Spleen (tissue), 11 donors: Measurements from ENCODE around the gene ABCC1. TPM values are rescaled to one million over a fixed set of nuclear protein-coding genes. Genes with fewer than 3 reads are reported as not detected.
A peak's percentile ranks its signal among the peaks of the same experiment; 100 is the strongest.
"Not testable (repeated sequence)": the region's sequence is repeated elsewhere in the genome, so short reads cannot be mapped to it uniquely, and the experiment has no call there.

Source experiments
- DNase-seq: peaks from one replicate; pipeline ENCODE4 v3.0.0-alpha.2; 2020
- H3K27ac ChIP-seq, 8 donors: fragments of 200-600 bp; sonication (generic) in 7 of 8; 1 replicate in 4 of 8; 2 replicates in 4 of 8; pipeline versions ENCODE4 v1.5.0 to v1.8.0; 2016 to 2021; ENCODE audit warnings: inconsistent platforms in 4 of 8, mild to moderate bottlenecking in 4 of 8, moderate library complexity in 1 of 8
- H3K27me3 ChIP-seq, 7 donors: fragments of 200-600 bp; sonication (generic) in 6 of 7; replicated peaks in 1 of 7; 1 replicate in 4 of 7; 2 replicates in 3 of 7; pipeline versions ENCODE4 v1.5.0 to v1.8.0; 2016 to 2021; ENCODE audit warnings: inconsistent platforms in 3 of 7, mild to moderate bottlenecking in 1 of 7
- H3K36me3 ChIP-seq, 6 donors: fragments of 200-600 bp; sonication (generic) in 5 of 6; 1 replicate in 4 of 6; 2 replicates in 2 of 6; pipeline versions ENCODE4 v1.5.0 to v1.8.0; 2016 to 2021; ENCODE audit warnings: inconsistent platforms in 2 of 6
- H3K4me1 ChIP-seq, 6 donors: fragments of 200-600 bp; sonication (generic) in 5 of 6; 1 replicate in 3 of 6; 2 replicates in 3 of 6; pipeline versions ENCODE4 v1.5.0 to v1.8.0; 2016 to 2021; ENCODE audit warnings: inconsistent platforms in 3 of 6
- H3K4me3 ChIP-seq, 8 donors: fragments of 200-600 bp; sonication (generic) in 7 of 8; 1 replicate in 4 of 8; 2 replicates in 4 of 8; pipeline versions ENCODE4 v1.5.0 to v1.8.0; 2016 to 2021; ENCODE audit warnings: inconsistent platforms in 4 of 8, mild to moderate bottlenecking in 4 of 8, moderate library complexity in 2 of 8
- H3K9me3 ChIP-seq, 8 donors: fragments of 200-600 bp; sonication (generic) in 7 of 8; 1 replicate in 4 of 8; 2 replicates in 4 of 8; pipeline versions ENCODE4 v1.5.0 to v1.8.0; 2016 to 2021; ENCODE audit warnings: inconsistent platforms in 4 of 8
- POLR2A ChIP-seq, 3 donors: fragments of 450-650 bp; IDR thresholded peaks; one replicate each; pipeline ENCODE4 v1.5.1; 2017; ENCODE audit warnings: antibody characterized with exemption in 3 of 3, mild to moderate bottlenecking in 1 of 3
- POLR2AphosphoS5 ChIP-seq, 3 donors: sonication (generic); formaldehyde crosslinking; IDR thresholded peaks; one replicate each; pipeline ENCODE4 v1.5.1; 2017; ENCODE audit warnings: antibody characterized with exemption in 3 of 3
- WGBS, 5 donors: extraction: QIAGEN DNeasy Blood & Tissue Kit in 3 of 5; methylation state at CpG; one replicate each; pipeline versions ENCODE4 v1.1.5 to v1.1.7; 2013 to 2018; 5-methylcytosine and 5-hydroxymethylcytosine counted together
- intact Hi-C: fragments of 100-400 bp; cut with DNase I; formaldehyde crosslinking; loops from one replicate; pipeline ENCODE4 v1.15.0; 2023; ENCODE audit warnings: low total_unique reads
- polyA plus RNA-seq, 3 donors: library from polyadenylated mRNA; stranded (reverse); fragments of 200-250 nt; gene quantifications; one replicate each; pipeline ENCODE4 v1.2.1, GENCODE V29; 2013
- total RNA-seq, 7 donors: library from RNA; depleted of rRNA in 3 of 7; stranded (reverse); fragments of >200 nt in 3 of 7; fragmentation: NEBNext Ultra II Directional in 4 of 7; extraction: Animal tissue kit (Norgen Biotek cat#: 25700) in 4 of 7; gene quantifications; one replicate each; pipeline versions ENCODE4 v1.1.0 to v1.2.1, GENCODE V29; 2016 to 2021
- TF ChIP-seq, protein P1 (sequence below), 11 experiments: fragments of 200-600 bp in 7 of 11; fragments of 450-650 bp in 4 of 11; sonication (generic) in 4 of 11; IDR thresholded peaks in 8 of 11; conservative IDR thresholded peaks in 3 of 11; 1 replicate in 7 of 11; 2 replicates in 4 of 11; pipeline versions ENCODE4 v1.4.0 to v1.8.0; 2016 to 2021; ENCODE audit warnings: antibody characterized with exemption in 11 of 11, inconsistent platforms in 4 of 11, mild to moderate bottlenecking in 1 of 11
- donor health status: healthy with polysubstance abuse.
- donor health status: DM: no; HTN: no; CAD: no; lungs with moderate emphysema.
- donor health status: DM: no; HTN: no; CAD: no.
- donor health status: Bipolar disorder and iron deficiency.
- donor health status: healthy.
- donor health status: DM: no; HTN: no; CAD: no.
- donor health status: DM: yes; HTN: yes; CAD: no.

ABCC1 gene
- total and polyA plus RNA-seq, 10 donors, result 7.8 to 65.7 (median 52.5) TPM

DNA sequence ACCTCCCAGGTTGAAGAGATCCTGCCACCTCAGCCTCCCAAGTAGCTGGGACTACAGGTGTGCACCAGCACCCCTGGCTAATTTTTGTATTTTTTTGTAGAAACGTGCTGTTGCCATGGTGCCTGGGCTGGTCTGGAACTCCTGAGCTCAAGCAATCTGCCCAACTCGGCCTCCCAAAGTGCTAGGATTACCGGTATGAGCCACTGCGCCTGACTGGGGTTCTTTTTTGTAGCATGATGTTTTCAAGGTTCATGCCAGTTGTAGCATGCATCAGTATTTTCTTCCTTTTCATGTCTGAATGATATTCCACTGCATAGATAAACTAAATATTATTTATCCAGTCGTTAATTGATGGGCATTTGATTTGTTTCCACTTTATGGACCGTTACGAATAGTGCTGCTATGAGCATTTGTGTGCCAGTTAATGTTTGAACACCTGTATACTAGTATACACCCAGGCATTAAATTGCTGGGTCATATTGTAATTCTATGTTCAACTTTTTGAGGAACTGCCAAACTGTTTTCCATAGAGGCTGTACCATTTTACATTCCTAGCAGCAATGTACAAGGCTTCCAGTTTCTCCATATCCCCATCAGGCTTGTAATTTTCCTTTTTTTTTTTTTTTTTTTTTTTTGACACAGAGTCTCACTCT is 36.2 kb upstream of the ABCC1 start:
- Histone ChIP-seq H3K36me3 (no peaks in the 10 kb centered on the region), H3K27ac (peak overlapping the region in 1 of 8 donors; percentile 21), H3K9me3 (peaks cover 0 to under 1% (median 0%) of the 10 kb centered on the region in 8 donors), H3K4me1 (peaks cover 0 to 11% (median 0%) of the 10 kb centered on the region in 6 donors), H3K27me3 (no peaks in the 10 kb centered on the region), H3K4me3 (no peak overlapping the region)
- WGBS, 5 donors, result 73 to 88% (median 75%) methylated on average over 7 of the region's 7 CpGs
- no peak for DNase-seq
- intact Hi-C loops, result no loop called here
- TF ChIP-seq POLR2AphosphoS5 (IDR thresholded peaks at IDR 0.05) (no peak), POLR2A (IDR thresholded peaks at IDR 0.05) (no peak)
- TF ChIP-seq, protein P1, sequence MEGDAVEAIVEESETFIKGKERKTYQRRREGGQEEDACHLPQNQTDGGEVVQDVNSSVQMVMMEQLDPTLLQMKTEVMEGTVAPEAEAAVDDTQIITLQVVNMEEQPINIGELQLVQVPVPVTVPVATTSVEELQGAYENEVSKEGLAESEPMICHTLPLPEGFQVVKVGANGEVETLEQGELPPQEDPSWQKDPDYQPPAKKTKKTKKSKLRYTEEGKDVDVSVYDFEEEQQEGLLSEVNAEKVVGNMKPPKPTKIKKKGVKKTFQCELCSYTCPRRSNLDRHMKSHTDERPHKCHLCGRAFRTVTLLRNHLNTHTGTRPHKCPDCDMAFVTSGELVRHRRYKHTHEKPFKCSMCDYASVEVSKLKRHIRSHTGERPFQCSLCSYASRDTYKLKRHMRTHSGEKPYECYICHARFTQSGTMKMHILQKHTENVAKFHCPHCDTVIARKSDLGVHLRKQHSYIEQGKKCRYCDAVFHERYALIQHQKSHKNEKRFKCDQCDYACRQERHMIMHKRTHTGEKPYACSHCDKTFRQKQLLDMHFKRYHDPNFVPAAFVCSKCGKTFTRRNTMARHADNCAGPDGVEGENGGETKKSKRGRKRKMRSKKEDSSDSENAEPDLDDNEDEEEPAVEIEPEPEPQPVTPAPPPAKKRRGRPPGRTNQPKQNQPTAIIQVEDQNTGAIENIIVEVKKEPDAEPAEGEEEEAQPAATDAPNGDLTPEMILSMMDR (IDR thresholded peaks at IDR 0.05 in 8 of 11, conservative IDR thresholded peaks at IDR 0.05 in 3 of 11), result no peak

DNA sequence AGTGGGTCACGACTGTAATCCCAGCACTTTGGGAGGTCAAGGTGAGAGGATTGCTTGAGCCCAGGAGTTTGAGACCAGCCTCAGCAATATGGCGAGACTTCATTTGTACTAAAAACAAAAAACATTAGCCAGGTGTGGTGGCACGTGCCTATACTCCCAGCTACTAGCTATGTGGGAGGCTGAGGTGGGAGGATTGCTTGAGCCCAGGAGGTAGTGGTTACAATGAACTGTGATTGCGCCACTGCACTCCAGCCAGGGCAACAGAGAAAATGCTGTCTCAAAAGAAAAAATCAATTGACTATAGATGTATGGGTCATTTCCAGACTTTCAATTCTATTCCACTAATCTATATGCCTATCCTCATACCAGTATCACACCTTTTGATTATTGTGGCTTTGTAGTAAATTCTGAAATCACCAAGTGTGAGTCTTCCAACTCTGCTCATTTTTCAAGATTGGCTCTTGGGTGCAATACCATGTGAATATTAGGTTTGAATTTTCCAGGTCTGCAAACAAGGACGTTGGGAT is 33.8 kb upstream of the ABCC1 start:
- Histone ChIP-seq H3K4me1 (peaks cover 0 to 11% (median 0%) of the 10 kb centered on the region in 6 donors), H3K9me3 (peaks cover 0 to 4% (median 0%) of the 10 kb centered on the region in 8 donors), H3K27me3 (no peaks in the 10 kb centered on the region), H3K27ac (no peak overlapping the region), H3K36me3 (no peaks in the 10 kb centered on the region), H3K4me3 (no peak overlapping the region)
- intact Hi-C loops, result no loop called here
- 77 to 91% (median 86%) methylated on average over 5 of the region's 5 CpGs for WGBS, 5 donors
- no peak for DNase-seq
- TF ChIP-seq POLR2A (IDR thresholded peaks at IDR 0.05), result no peak
- TF ChIP-seq, protein P1 (IDR thresholded peaks at IDR 0.05 in 8 of 11, conservative IDR thresholded peaks at IDR 0.05 in 3 of 11), result no peak
- no peak for TF ChIP-seq POLR2AphosphoS5 (IDR thresholded peaks at IDR 0.05)

DNA sequence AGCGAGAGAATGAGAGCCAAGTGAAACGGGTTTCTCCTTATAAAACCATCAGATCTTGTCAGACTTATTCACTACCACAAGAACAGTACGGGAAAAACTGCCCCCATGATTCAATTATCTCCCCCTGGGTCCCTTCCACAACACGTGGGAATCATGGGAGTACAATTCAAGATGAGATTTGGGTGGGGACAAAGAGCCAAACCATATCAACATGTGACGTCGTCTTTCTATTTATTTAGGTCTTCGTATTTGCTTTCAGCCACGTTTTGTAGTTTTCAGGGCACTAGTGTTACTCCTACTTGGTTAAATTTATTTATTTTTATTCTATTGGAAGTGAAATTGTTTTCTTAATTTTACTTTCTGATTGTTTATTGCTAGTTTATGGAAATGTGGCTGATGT is 33.1 kb upstream of the ABCC1 start:
- Histone ChIP-seq H3K4me1 (peaks cover 0 to 11% (median 0%) of the 10 kb centered on the region in 6 donors), H3K27me3 (no peaks in the 10 kb centered on the region), H3K36me3 (no peaks in the 10 kb centered on the region), H3K27ac (no peak overlapping the region), H3K4me3 (no peak overlapping the region), H3K9me3 (peaks cover 0 to 4% (median 0%) of the 10 kb centered on the region in 8 donors)
- DNase-seq, result no peak
- 85 to 93% (median 89%) methylated on average over 8 of the region's 8 CpGs for WGBS, 5 donors
- TF ChIP-seq, protein P1 (IDR thresholded peaks at IDR 0.05 in 8 of 11, conservative IDR thresholded peaks at IDR 0.05 in 3 of 11), result no peak
- TF ChIP-seq POLR2A (IDR thresholded peaks at IDR 0.05), result no peak
- TF ChIP-seq POLR2AphosphoS5 (IDR thresholded peaks at IDR 0.05), result no peak
- intact Hi-C loops, result no loop called here

DNA sequence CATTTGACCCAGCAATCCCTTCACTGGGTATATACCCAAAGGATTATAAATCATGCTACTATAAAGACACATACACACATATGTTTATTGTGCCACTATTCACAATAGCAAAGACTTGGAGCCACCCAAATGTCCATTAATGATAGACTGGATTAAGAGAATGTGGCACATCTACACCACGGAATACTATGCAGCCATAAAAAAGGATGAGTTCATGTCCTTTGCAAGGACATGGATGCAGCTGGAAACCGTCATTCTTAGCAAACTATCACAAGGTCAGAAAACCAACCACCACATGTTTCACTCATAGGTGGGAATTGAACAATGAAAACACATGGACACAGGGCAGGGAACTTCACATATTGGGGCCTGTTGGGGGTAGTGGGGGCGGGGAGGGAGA is 31.1 kb upstream of the ABCC1 start:
- H3K9me3 ChIP-seq, H3K4me1 ChIP-seq, H3K27ac ChIP-seq, H3K27me3 ChIP-seq, DNase-seq, H3K4me3 ChIP-seq, H3K36me3 ChIP-seq, intact Hi-C loops: not testable (repeated sequence)
- WGBS, 5 donors, result 79 to 87% (median 85%) methylated on average over 3 of the region's 3 CpGs
